GM10248 (cell line): ENCODE data around the gene SNRPE.
A peak's percentile ranks its signal among the peaks of the same experiment; 100 is the strongest.

Experiments
- CTCF ChIA-PET: fragments of 300-600 bp; sonication (Branson Sonifier 250); formaldehyde crosslinking; extraction: SDS; loops from one replicate; lab custom pipeline; 2021; ENCODE audit warnings: antibody characterized with exemption; lab: Yijun Ruan, JAX
- POLR2A ChIA-PET: fragments of 350-650 bp; sonication (Branson Sonifier 250); formaldehyde crosslinking; extraction: SDS; loops from one replicate; lab custom pipeline; 2020; ENCODE audit warnings: antibody characterized with exemption; lab: Yijun Ruan, JAX
- DNase-seq: peaks from one replicate; pipeline ENCODE4 v3.0.0; 2012; ENCODE audit errors: extremely low spot score
- TF ChIP-seq, protein P1 (sequence below): IDR thresholded peaks from 2 replicates; pipeline ENCODE4 v1.5.1; 2012; ENCODE audit warnings: mild to moderate bottlenecking, low read depth; ENCODE audit errors: extremely low read depth, missing control alignments, control extremely low read depth

Gene SNRPE

GRCh38 chr1:203858055-203858454 is 3.3 kb upstream of the SNRPE start:
- CTCF ChIA-PET = interaction anchor here (1.1 to 5.9 kb wide), 3 partner anchors 9 to 573 kb away, joined by 3 to 31 read pairs (median 4); no protein-coding TSS in a partner anchor
- DNase-seq = no peak
- POLR2A ChIA-PET = interaction anchor here (1.0 kb wide), 1 partner anchor 43 kb away, joined by 3 read pairs; no protein-coding TSS in a partner anchor
- TF ChIP-seq, protein P1, sequence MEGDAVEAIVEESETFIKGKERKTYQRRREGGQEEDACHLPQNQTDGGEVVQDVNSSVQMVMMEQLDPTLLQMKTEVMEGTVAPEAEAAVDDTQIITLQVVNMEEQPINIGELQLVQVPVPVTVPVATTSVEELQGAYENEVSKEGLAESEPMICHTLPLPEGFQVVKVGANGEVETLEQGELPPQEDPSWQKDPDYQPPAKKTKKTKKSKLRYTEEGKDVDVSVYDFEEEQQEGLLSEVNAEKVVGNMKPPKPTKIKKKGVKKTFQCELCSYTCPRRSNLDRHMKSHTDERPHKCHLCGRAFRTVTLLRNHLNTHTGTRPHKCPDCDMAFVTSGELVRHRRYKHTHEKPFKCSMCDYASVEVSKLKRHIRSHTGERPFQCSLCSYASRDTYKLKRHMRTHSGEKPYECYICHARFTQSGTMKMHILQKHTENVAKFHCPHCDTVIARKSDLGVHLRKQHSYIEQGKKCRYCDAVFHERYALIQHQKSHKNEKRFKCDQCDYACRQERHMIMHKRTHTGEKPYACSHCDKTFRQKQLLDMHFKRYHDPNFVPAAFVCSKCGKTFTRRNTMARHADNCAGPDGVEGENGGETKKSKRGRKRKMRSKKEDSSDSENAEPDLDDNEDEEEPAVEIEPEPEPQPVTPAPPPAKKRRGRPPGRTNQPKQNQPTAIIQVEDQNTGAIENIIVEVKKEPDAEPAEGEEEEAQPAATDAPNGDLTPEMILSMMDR = no peak

DNA sequence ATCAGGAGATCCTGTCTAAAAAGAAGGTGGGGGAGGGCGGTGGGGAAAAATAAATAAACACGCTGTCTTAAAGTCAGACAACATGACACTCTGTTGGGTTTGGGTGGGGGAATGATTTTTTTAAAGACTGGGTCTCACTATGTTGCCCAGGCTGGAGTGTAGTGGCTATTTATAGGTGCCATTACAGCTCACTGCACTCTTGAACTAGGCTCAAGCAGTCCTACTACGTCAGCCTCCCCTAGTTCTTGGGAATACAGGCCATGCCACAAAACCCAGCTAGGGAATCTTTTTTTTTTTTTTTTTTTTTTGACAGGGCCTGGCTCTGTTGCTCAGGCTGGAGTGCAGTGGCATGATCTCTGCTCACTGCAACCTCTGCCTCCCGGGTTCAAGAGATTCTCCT is 2.4 kb upstream of the SNRPE start:
- DNase-seq = no peak
- CTCF ChIA-PET = interaction anchor here (1.0 to 5.9 kb wide), 4 partner anchors 22 to 572 kb away, joined by 3 to 31 read pairs (median 3); no protein-coding TSS in a partner anchor
- POLR2A ChIA-PET = no interaction called here
- TF ChIP-seq, protein P1 = no peak

DNA sequence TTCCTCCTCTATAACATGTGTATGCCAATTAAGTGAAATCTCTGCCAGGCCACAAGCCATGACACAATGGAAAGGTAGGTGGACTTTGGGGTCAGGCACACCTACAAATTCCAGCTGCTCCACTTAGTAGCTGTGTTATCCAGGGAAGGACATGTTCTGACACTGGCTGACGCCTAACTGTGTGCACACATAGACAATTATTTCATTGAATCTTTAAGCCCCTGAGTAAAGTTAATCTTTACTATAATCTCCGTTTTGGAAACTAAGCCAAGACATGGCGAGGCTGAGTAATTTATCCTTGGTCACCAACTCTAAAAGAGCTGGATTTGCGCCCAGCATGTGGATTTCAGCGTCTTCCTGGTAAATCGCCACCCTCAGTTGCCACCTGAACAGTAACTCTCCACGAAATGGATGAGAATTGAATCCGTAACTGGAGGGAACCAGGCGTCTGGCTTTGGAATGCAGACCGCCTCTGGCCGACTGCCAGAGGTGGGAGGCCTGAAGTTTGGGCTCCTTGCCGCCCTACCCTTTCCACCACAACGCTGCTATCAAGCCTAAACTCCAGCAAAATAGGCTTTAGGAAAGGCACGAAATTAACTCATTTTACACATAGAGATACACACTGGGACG is 888 bp upstream of the SNRPE start:
- POLR2A ChIA-PET = interaction anchor here (0.7 kb wide), 1 partner anchor 337 kb away, joined by 3 read pairs; no protein-coding TSS in a partner anchor

DNA sequence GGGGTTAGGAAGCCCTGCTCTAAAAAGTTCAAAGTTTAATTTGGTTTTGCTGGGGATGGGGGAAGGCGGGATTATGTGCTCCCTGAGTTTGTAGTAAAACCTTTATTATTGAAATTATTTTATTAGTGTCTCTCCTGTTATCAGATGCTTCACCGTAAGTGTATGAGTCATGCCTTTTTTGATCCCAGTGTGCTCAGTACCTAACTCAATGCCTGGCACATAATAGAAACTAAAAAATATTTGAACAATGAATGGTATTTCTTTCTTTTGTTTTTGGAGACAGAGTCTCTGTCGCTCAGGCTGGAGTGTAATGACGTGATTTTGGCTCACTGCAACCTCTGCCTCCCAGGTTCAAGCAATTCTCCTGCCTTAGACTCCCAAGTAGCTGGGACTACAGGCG is 6.4 kb downstream of the SNRPE start:
- TF ChIP-seq, protein P1 = no peak
- POLR2A ChIA-PET = no interaction called here
- DNase-seq = no peak
- CTCF ChIA-PET = interaction anchor here (8.0 kb wide), 1 partner anchor 261 kb away, joined by 48 read pairs; no protein-coding TSS in a partner anchor

More for the DNA sequence above, 888 bp upstream of the SNRPE start:
- no peak for DNase-seq
- TF ChIP-seq, protein P1 = no peak
- CTCF ChIA-PET = interaction anchor here (0.8 to 5.9 kb wide), 12 partner anchors 10 to 946 kb away, joined by 3 to 31 read pairs (median 4); no protein-coding TSS in a partner anchor

- no peak for DNase-seq
- TF ChIP-seq, protein P1 = no peak
- ChIA-PET POLR2A (no interaction called here), CTCF (interaction anchor here (2.7 to 8.0 kb wide), 4 partner anchors 14 to 493 kb away, joined by 8 to 48 read pairs (median 14); no protein-coding TSS in a partner anchor)
Observed at GRCh38 chr1:203870245-203870644, 8.8 kb downstream of the SNRPE start.

DNA sequence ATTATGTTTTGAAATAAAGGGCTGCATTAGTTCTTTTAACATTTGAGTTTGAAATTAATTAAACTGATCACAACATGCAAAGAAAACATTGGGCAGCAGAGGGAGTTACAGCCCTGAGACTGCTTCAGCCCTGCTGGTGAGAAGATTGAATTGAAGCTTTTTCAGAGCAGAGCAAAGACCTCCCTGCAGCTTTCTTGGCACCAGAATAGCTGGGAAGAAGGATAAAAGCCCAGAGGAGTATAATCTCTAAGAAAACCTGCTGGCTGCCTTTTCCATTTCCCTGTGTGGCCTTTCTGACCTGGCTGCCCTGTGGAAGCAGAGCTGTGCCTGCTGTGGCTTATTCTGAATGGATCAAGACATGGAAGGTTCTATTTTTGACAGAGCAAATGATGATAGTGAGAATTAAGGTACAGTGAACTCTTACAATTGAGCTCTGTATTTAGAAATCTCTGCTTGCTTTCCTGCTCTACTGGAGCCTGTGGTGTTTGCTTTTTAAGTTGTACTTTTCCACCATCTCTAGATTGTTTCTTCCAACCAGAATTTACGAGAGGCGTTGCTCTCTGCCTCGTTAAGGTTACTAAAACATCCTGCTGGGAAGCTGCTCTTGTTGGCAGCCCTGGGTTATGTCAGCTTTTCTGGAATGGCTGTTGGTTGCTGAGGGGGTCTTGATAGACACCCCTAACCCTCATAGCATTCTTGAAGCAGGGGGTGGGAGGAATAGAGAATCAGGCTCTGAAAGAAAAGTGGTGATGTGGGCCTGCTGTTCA is 9.9 kb downstream of the SNRPE start:
- TF ChIP-seq, protein P1 = peak; percentile 58
- DNase-seq = peak; percentile 32
- ChIA-PET POLR2A (no interaction called here), CTCF (interaction anchor here (0.8 to 8.0 kb wide), 9 partner anchors 11 to 936 kb away, joined by 3 to 48 read pairs (median 8); no protein-coding TSS in a partner anchor)
